Measurements from ENCODE around the gene FITM1. TPM values are rescaled to one million over a fixed set of nuclear protein-coding genes. Genes with fewer than 3 reads are reported as not detected.

Gene FITM1
- total RNA-seq, 4 donors from 2014 or later: 0.61 to 1.3 (median 1.0) TPM; not detected in 1

DNA sequence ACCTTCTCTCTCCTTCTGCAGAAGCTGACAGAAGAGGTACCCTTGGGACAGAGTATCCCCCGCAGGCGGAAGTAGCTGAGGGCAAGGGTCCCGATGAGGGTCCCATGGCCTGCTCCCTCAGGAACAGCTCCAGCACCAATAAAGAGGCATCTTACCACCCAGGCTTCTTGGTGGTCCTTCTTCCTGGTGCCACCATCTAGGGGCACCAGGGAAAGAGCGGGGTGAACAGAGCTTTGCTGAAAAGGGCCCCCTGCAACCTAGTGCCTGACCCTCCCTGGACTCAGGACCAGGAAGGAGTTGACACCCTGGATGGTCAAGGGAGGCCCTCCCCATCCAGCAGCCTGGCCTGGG lies 30.0 kb downstream of the FITM1 start:
- TF ChIP-seq, protein P1, sequence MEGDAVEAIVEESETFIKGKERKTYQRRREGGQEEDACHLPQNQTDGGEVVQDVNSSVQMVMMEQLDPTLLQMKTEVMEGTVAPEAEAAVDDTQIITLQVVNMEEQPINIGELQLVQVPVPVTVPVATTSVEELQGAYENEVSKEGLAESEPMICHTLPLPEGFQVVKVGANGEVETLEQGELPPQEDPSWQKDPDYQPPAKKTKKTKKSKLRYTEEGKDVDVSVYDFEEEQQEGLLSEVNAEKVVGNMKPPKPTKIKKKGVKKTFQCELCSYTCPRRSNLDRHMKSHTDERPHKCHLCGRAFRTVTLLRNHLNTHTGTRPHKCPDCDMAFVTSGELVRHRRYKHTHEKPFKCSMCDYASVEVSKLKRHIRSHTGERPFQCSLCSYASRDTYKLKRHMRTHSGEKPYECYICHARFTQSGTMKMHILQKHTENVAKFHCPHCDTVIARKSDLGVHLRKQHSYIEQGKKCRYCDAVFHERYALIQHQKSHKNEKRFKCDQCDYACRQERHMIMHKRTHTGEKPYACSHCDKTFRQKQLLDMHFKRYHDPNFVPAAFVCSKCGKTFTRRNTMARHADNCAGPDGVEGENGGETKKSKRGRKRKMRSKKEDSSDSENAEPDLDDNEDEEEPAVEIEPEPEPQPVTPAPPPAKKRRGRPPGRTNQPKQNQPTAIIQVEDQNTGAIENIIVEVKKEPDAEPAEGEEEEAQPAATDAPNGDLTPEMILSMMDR (IDR thresholded peaks at IDR 0.05): no peak
- no peak for TF ChIP-seq POLR2A (IDR thresholded peaks at IDR 0.05)
- WGBS, 2 donors: 93 to 94% methylated on average over 4 of the region's 4 CpGs
- no peak overlapping the region for H3K4me3 ChIP-seq (ENCODE audit: low read depth, poor library complexity, severe bottlenecking)
- intact Hi-C loops (cut with DNase I; ENCODE audit: low total_unique reads): no loop called here
- DNase-seq (ENCODE audit: low spot score in 2 of 2): no peak

DNA sequence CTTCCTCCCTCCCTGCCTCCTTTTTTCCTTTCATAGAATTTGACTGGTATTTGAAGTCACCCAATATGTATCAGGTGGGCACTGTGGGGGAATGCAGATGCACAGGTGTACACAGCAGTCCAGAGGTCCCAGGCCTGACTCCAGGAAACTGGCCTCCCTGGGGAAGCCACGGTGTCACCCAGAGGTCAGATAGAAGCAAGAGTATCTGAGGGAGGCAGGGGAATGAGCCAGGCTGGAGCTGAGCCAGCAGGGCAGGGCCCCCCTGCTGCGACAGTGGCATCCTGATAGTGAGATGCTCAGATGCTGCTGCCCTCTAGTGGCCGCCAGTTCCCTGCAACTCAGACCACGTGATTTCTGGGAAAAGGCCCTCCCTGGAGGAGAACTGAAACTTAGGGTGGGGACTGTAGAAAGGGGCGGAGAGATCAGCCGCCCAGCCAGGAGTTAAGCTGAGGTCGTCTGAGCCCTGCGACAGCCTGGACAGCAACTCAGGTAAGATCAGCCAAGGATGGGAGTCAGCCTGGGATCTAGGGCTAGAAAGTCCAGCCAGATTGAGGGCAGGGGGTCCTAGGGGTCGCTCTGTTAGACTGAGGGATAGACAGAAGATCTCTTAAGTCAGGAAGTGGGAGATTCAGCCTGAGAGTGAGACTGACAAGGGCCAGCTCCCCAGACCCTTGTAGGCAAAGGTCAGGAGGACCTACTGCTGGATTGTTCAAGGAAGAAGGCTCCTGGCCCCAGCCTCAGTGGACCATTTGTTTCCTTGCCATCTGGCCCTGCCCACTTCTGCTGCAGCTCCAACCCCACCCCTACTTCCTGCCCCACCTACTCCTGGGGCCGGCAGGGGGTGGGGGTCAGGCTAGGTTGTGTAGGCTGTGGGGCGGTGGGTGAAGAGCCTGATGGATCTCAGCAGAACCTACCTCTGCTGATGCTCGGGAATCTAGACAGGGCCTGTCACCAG lies 30.7 kb downstream of the FITM1 start, which contains the start of gene IRF9:
Gene IRF9 (plus strand): TSS at position 416 of the 955 bp plus-strand sequence. CDS start 880 bp downstream, outside the sequence.
- intact Hi-C loops (cut with DNase I; ENCODE audit: low total_unique reads): no loop called here
- TF ChIP-seq, protein P1 (IDR thresholded peaks at IDR 0.05): peak in 1 of 3 donors; percentile 97
- TF ChIP-seq POLR2A (IDR thresholded peaks at IDR 0.05): no peak
- DNase-seq (ENCODE audit: low spot score in 2 of 2): peak; percentile 97 to 99
- WGBS, 2 donors: 0 to 1% methylated on average over 11 of the region's 12 CpGs
- peak within 1 kb of the TSS; percentile 53 for H3K4me3 ChIP-seq (ENCODE audit: low read depth, poor library complexity, severe bottlenecking)

DNA sequence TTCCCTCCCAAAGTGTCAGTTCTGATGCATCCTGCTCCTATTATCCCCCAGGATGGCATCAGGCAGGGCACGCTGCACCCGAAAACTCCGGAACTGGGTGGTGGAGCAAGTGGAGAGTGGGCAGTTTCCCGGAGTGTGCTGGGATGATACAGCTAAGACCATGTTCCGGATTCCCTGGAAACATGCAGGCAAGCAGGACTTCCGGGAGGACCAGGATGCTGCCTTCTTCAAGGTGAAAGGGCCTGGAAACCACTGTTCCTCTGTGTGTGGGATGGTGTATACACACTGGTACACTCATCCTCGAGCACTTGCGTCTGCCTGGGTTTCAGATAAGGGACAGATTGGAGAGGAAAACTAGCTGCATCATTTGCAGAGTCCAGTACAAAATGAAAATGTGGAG lies 31.6 kb downstream of the FITM1 start:
- intact Hi-C loops (cut with DNase I; ENCODE audit: low total_unique reads): no loop called here
- no peak for DNase-seq (ENCODE audit: low spot score in 2 of 2)
- WGBS, 2 donors: 40 to 46% methylated on average over 8 of the region's 8 CpGs
- H3K4me3 ChIP-seq (ENCODE audit: low read depth, poor library complexity, severe bottlenecking): peak overlapping the region; percentile 53
- TF ChIP-seq, protein P1 (IDR thresholded peaks at IDR 0.05): no peak
- no peak for TF ChIP-seq POLR2A (IDR thresholded peaks at IDR 0.05)

DNA sequence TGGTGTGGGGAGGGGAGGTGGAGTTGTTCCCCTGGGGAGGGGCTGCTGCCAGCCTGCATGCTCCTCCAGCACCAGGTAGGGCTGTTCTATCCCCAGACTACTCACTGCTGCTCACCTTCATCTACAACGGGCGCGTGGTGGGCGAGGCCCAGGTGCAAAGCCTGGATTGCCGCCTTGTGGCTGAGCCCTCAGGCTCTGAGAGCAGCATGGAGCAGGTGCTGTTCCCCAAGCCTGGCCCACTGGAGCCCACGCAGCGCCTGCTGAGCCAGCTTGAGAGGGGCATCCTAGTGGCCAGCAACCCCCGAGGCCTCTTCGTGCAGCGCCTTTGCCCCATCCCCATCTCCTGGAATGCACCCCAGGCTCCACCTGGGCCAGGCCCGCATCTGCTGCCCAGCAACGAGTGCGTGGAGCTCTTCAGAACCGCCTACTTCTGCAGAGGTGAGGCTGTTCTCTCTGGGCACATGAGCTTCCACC lies 34.1 kb downstream of the FITM1 start:
- WGBS, 2 donors: 59 to 72% methylated on average over 9 to 14 of the region's 14 CpGs
- no peak for TF ChIP-seq POLR2A (IDR thresholded peaks at IDR 0.05)
- TF ChIP-seq, protein P1 (IDR thresholded peaks at IDR 0.05): no peak
- no peak overlapping the region for H3K4me3 ChIP-seq (ENCODE audit: low read depth, poor library complexity, severe bottlenecking)
- intact Hi-C loops (cut with DNase I; ENCODE audit: low total_unique reads): no loop called here
- DNase-seq (ENCODE audit: low spot score in 2 of 2): no peak

DNA sequence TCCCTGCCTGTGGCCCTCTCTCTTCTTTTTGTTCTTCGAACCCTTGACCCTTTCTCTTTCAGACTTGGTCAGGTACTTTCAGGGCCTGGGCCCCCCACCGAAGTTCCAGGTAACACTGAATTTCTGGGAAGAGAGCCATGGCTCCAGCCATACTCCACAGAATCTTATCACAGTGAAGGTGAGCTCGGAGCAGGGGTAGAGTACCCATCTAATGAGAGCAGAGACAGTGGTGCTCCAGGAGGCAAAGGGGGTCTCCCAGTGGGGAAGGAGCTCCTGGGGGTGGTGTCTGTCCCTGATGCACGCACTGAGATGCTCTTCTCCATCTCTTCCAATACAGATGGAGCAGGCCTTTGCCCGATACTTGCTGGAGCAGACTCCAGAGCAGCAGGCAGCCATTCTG lies 35.3 kb downstream of the FITM1 start:
- 92 to 93% methylated on average over 5 of the region's 5 CpGs for WGBS, 2 donors
- H3K4me3 ChIP-seq (ENCODE audit: low read depth, poor library complexity, severe bottlenecking): no peak overlapping the region
- intact Hi-C loops (cut with DNase I; ENCODE audit: low total_unique reads): no loop called here
- no peak for TF ChIP-seq POLR2A (IDR thresholded peaks at IDR 0.05)
- TF ChIP-seq, protein P1 (IDR thresholded peaks at IDR 0.05): no peak
- no peak for DNase-seq (ENCODE audit: low spot score in 2 of 2)
